ENCODE measurements around the gene PTPRN2.

DNA sequence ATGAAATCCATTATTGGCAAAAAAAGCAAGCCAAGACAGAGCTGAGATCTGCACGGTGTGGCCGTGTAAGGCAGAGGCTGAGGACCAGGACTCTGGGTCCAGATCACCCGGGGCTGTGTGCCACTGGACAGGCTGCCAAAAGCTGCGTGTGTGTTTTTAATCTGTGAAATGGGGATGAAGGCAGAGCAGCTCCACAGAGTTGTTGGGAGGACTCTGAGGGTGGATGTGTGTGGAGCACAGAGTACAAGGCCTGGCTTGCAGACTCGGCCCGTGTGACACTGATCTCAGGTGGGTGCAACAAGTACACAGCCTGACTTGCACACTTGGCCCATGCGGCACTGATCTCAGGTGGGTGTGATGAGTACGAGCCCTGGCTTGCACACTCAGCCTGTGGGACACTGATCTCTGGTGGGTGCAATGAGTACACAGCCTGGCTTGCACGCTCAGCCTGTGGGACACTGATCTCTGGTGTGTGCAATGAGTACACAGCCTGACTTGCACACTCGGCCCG, 921.0 kb downstream of the PTPRN2 start:
- TF ChIP-seq, protein P1, sequence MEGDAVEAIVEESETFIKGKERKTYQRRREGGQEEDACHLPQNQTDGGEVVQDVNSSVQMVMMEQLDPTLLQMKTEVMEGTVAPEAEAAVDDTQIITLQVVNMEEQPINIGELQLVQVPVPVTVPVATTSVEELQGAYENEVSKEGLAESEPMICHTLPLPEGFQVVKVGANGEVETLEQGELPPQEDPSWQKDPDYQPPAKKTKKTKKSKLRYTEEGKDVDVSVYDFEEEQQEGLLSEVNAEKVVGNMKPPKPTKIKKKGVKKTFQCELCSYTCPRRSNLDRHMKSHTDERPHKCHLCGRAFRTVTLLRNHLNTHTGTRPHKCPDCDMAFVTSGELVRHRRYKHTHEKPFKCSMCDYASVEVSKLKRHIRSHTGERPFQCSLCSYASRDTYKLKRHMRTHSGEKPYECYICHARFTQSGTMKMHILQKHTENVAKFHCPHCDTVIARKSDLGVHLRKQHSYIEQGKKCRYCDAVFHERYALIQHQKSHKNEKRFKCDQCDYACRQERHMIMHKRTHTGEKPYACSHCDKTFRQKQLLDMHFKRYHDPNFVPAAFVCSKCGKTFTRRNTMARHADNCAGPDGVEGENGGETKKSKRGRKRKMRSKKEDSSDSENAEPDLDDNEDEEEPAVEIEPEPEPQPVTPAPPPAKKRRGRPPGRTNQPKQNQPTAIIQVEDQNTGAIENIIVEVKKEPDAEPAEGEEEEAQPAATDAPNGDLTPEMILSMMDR (IDR thresholded peaks at IDR 0.05) = no peak
- TF ChIP-seq SIN3A (IDR thresholded peaks at IDR 0.05; ENCODE audit: borderline replicate concordance, low read depth, low read length) (no peak), YY1 (IDR thresholded peaks at IDR 0.05; ENCODE audit: low read depth) (no peak), RAD21 (IDR thresholded peaks at IDR 0.05; ENCODE audit: low read length) (no peak), TEAD4 (IDR thresholded peaks at IDR 0.05; ENCODE audit: borderline replicate concordance, insufficient read depth) (no peak)
